GM12892 (cell line): ENCODE results near the gene FYB1.

ENCODE experiments used
- POLR2A ChIP-seq: IDR thresholded peaks from 2 replicates; pipeline ENCODE4 v1.6.1; 2011; ENCODE audit warnings: low read depth, low read length, control low read depth
- TAF1 ChIP-seq: IDR thresholded peaks from 2 replicates; pipeline ENCODE4 v1.6.1; 2011; ENCODE audit warnings: low read depth, mild to moderate bottlenecking, control low read depth, low read length, borderline replicate concordance

- no peak for TF ChIP-seq TAF1
- TF ChIP-seq POLR2A, result no peak
These were observed 69.4 kb downstream of the FYB1 start for GRCh38 chr5:39149966-39150365.
